HL-60 (cell line): Measurements from ENCODE around the gene CACNA2D1.

Source experiments
- DNase-seq, 2 experiments: peaks; one replicate each; pipeline ENCODE4 v3.0.0-alpha.2; 2010 to 2020; ENCODE audit warnings: low read depth in 1 of 2, low spot score in 1 of 2
- H3K27ac ChIP-seq: fragments of 250-450 bp; sonication (Bioruptor Pico); replicated peaks from 2 replicates; pipeline ENCODE4 v1.5.1; 2020; ENCODE audit warnings: mild to moderate bottlenecking, moderate library complexity
- H3K27me3 ChIP-seq: fragments of 250-450 bp; sonication (Bioruptor Pico); 2 replicates; pipeline ENCODE4 v1.5.1; 2021; ENCODE audit warnings: mild to moderate bottlenecking, moderate library complexity; ENCODE audit not compliant: insufficient read depth, poor library complexity, severe bottlenecking
- H3K4me3 ChIP-seq: replicated peaks from 2 replicates; pipeline ENCODE4 v1.5.1; 2011; ENCODE audit warnings: mild to moderate bottlenecking, control low read depth, low read length; ENCODE audit not compliant: insufficient read depth
- CTCF ChIP-seq: IDR thresholded peaks from one replicate; pipeline ENCODE4 v1.5.1; 2011; ENCODE audit warnings: low read length, control low read depth, inconsistent platforms; ENCODE audit not compliant: insufficient read depth
- GABPA ChIP-seq: IDR thresholded peaks from 2 replicates; pipeline ENCODE4 v1.6.1; 2012; ENCODE audit warnings: low read depth
- POLR2AphosphoS5 ChIP-seq: IDR thresholded peaks from 2 replicates; pipeline ENCODE4 v1.6.1; 2012; ENCODE audit warnings: low read depth
- REST ChIP-seq: IDR thresholded peaks from 2 replicates; pipeline ENCODE4 v1.6.1; 2012; ENCODE audit warnings: low read depth; ENCODE audit not compliant: insufficient replicate concordance
- SPI1 ChIP-seq: IDR thresholded peaks from 2 replicates; pipeline ENCODE4 v1.6.1; 2012; ENCODE audit warnings: low read depth, mild to moderate bottlenecking, borderline replicate concordance

The CACNA2D1 gene

GRCh38 chr7:82153776-82154175, 289.8 kb downstream of the CACNA2D1 start:
- TF ChIP-seq GABPA (no peak), POLR2AphosphoS5 (no peak), REST (no peak), SPI1 (no peak), CTCF (no peak)
- DNase-seq = no peak
- Histone ChIP-seq H3K27ac (no peak overlapping the region), H3K4me3 (no peak overlapping the region), H3K27me3 (no peaks in the 10 kb centered on the region)

- H3K27ac ChIP-seq = no peak overlapping the region
- no peaks in the 10 kb centered on the region for H3K27me3 ChIP-seq
- TF ChIP-seq CTCF (no peak), REST (no peak), GABPA (no peak), SPI1 (no peak), POLR2AphosphoS5 (no peak)
- no peak for DNase-seq
- H3K4me3 ChIP-seq = no peak overlapping the region
Measured at GRCh38 chr7:82152858-82153257, 290.7 kb downstream of the CACNA2D1 start.

GRCh38 chr7:82146491-82146890, 297.1 kb downstream of the CACNA2D1 start:
- TF ChIP-seq GABPA (no peak), SPI1 (no peak), POLR2AphosphoS5 (no peak), CTCF (no peak), REST (no peak)
- Histone ChIP-seq H3K27me3 (no peaks in the 10 kb centered on the region), H3K4me3 (no peak overlapping the region), H3K27ac (no peak overlapping the region)
- DNase-seq = no peak
